ENCODE data around the gene NUP50.
A peak's percentile ranks its signal among the peaks of the same experiment; 100 is the strongest.

The NUP50 gene, protein sequence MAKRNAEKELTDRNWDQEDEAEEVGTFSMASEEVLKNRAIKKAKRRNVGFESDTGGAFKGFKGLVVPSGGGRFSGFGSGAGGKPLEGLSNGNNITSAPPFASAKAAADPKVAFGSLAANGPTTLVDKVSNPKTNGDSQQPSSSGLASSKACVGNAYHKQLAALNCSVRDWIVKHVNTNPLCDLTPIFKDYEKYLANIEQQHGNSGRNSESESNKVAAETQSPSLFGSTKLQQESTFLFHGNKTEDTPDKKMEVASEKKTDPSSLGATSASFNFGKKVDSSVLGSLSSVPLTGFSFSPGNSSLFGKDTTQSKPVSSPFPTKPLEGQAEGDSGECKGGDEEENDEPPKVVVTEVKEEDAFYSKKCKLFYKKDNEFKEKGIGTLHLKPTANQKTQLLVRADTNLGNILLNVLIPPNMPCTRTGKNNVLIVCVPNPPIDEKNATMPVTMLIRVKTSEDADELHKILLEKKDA

DNA sequence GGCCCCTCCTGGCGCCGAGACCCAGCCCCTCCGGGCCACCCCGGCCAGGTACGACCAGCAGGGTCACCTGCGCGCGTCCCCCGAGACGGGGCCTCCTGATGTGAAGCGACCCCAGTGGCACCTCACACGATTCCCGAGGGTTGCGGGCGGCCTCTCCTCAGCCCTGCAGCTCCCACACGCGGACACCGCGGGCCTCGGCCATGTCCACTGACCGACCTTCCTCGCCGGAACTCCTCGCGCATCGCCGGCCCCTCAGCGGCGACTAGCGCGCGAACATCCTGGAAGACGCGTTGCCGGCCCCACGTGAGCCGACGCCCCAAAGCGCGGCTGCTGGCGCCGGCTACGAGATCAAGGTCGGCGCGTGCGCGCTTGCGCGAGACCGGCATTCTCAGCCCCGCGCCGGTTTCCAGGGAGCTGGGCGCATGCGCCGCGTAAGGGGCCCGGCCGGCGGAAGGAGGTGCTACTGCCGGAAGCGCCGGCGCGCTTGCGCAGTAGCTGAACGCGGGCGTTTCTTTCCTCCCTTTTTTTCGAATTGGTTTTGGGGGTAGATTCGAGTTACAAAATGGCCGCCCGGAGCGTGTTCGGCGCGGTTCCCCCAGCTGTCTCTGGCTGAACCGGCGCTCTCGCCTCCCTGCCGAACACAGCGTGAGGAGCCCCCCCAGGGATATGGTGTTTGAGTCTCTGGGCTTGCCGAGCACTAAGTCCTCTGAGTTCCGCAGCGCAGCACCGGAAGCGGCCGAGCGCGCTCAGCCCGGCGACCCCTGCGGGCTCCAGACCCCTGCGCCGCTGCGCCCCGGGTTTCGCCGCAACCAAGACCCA lies at the start of gene NUP50:
Gene NUP50, plus strand, starts transcription at position 475 of the 819 bp plus-strand sequence. CDS start 4,253 bp downstream, outside the sequence.
- TF ChIP-seq ZFX (IDR thresholded peaks at IDR 0.05): peak; percentile 75
- TF ChIP-seq, protein P1, sequence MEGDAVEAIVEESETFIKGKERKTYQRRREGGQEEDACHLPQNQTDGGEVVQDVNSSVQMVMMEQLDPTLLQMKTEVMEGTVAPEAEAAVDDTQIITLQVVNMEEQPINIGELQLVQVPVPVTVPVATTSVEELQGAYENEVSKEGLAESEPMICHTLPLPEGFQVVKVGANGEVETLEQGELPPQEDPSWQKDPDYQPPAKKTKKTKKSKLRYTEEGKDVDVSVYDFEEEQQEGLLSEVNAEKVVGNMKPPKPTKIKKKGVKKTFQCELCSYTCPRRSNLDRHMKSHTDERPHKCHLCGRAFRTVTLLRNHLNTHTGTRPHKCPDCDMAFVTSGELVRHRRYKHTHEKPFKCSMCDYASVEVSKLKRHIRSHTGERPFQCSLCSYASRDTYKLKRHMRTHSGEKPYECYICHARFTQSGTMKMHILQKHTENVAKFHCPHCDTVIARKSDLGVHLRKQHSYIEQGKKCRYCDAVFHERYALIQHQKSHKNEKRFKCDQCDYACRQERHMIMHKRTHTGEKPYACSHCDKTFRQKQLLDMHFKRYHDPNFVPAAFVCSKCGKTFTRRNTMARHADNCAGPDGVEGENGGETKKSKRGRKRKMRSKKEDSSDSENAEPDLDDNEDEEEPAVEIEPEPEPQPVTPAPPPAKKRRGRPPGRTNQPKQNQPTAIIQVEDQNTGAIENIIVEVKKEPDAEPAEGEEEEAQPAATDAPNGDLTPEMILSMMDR (conservative IDR thresholded peaks at IDR 0.05): no peak; the same call in 1 of the 2 replicates
- peak within 1 kb of the TSS; percentile 97 for H3K27ac ChIP-seq

DNA sequence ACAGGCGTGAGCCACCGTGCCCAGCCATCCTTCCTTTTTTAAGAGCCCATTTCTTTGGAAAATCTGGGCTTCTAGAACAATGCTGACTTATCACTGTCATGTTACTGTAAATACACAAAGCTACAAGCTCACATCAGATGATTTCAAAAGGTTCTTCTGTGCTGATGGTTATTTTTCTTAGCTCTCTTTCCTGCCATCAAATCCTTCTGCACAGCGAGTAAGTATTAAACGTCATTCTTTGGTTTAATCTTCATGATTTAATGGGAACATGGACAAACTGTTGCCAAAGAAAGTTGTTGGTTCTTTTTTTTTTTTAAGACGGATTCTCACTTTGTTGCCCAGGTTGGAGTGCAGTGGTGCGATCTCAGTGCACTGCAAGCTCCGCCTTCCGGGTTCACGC lies 43.3 kb upstream of the NUP50 start:
- H3K27ac ChIP-seq: no peak overlapping the region

DNA sequence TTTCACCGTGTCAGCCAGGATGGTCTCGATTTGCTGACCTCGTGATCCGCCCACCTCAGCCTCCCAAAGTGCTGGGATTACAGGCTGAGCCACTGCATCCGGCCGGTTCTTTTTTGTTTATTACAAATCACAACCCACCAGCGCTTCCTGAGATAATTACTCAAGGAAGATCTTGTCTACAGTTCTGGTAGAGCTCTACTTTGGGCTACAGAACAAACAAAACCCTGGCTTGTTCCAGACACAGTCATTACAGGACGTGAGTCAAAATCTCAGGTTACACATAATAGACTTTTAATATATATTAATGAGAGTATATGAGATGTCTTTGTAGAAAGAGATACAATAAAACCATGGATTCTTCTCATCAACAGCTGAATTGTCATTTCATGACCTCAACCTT lies 42.8 kb upstream of the NUP50 start:
- no peak overlapping the region for H3K27ac ChIP-seq
- TF ChIP-seq, protein P1 (conservative IDR thresholded peaks at IDR 0.05): no peak
- no peak for TF ChIP-seq ZFX (IDR thresholded peaks at IDR 0.05)

More for the DNA sequence above, 43.3 kb upstream of the NUP50 start:
- TF ChIP-seq, protein P1 (conservative IDR thresholded peaks at IDR 0.05): no peak
- no peak for TF ChIP-seq ZFX (IDR thresholded peaks at IDR 0.05)

DNA sequence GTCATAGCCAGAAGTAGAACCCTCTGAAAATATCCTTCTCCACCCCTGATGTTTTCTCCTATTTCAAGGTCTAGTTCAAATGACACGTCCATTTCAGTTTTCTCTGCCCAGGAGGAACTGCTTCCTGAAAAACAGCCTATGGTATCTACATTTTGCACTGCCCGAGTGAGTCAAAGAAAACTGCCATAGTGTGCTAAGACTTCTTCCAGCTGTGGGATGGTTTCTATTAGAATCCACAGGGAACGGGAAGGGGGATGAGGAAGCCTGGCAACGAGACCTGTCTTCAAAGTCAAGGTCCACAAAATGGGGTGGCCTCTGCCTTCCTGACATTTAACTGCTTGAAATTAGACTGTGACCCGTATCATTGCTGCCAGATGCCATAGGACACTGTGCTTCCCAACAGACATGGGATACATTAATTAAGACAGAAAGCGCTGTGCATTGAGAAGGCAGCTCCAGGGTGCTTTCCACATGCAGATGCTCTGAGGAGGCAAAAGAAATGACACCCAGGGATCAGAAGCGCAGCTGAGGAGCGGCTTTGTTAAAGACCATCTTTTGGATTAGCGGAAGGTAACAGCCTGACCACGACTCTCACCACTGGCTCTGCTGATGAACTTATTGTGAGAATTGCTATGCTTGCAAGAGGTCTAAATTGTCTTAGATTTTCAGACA lies 39.4 kb upstream of the NUP50 start:
- H3K27ac ChIP-seq: no peak overlapping the region
- TF ChIP-seq, protein P1 (conservative IDR thresholded peaks at IDR 0.05): no peak

DNA sequence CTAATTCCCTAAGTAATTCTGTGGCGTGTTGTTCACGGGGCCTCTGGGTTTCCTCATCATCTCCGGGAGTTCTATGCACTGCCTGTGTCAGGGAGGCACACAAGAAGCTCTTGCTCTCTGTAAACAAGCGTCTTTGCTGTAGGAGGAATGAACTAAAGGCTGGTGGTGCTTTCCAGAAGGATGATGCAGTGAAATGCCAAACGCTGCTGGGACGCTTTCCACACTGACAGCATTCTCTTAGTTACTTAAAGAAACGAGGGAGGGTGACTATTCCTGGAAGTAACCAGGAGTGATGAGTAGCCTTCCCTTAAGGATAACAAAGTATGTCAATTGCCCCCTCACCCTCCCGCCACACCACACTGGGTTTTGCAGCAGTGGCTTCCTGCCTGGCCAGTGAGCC lies 38.5 kb upstream of the NUP50 start:
- no peak overlapping the region for H3K27ac ChIP-seq
- no peak for TF ChIP-seq ZFX (IDR thresholded peaks at IDR 0.05)
- TF ChIP-seq, protein P1 (conservative IDR thresholded peaks at IDR 0.05): no peak

DNA sequence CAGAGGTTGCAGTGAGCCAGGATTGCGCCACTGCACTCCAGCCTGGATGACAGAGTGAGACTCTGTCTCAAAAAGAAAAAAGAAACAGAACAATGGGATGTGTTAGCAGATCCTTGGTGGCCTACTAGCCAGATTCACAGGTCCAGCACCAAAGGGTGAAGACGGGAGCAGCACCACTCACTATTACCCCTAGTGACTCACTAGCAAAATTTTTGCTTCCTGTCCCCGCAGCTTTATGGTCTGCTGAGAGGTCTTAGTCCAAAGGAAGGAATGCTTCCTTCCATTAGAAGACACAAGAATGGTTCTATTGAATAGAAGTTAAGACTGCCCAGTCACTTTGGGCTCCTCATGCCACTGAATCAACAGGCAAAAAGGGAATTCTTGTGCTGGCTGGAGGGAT lies 35.9 kb upstream of the NUP50 start:
- no peak overlapping the region for H3K27ac ChIP-seq
- no peak for TF ChIP-seq ZFX (IDR thresholded peaks at IDR 0.05)
- TF ChIP-seq, protein P1 (conservative IDR thresholded peaks at IDR 0.05): no peak
